Lung (tissue), 12 donors: Measurements from ENCODE around the gene POLR2L. TPM values are rescaled to one million over a fixed set of nuclear protein-coding genes. Genes with fewer than 3 reads are reported as not detected.

Experiments used
- ATAC-seq: fragments of 200-7000 bp; cut with Tn5 transposase; one replicate; pipeline ENCODE4 v1.9.1; 2020; ENCODE audit warnings: moderate number of reproducible peaks; ENCODE audit not compliant: insufficient read depth, low FRiP score
- DNase-seq, 3 donors: peaks; one replicate each; pipeline ENCODE4 v3.0.0-alpha.2; 2013 to 2017
- H3K27ac ChIP-seq, 2 donors: one replicate each; pipeline ENCODE4 v1.5.1; 2013; ENCODE audit warnings: mild to moderate bottlenecking in 2 of 2, moderate library complexity in 2 of 2, control low read depth in 1 of 2, inconsistent platforms in 1 of 2, low read depth in 1 of 2, low read length in 1 of 2
- H3K27me3 ChIP-seq, 3 donors: one replicate each; pipeline ENCODE4 v1.5.1; 2013; ENCODE audit warnings: low read length in 2 of 3; ENCODE audit not compliant: control insufficient read depth in 3 of 3, insufficient read depth in 3 of 3
- H3K36me3 ChIP-seq, 4 donors: one replicate each; pipeline ENCODE4 v1.5.1; 2013; ENCODE audit warnings: low read length in 4 of 4, mild to moderate bottlenecking in 1 of 4, moderate library complexity in 1 of 4; ENCODE audit not compliant: control insufficient read depth in 4 of 4, insufficient read depth in 4 of 4
- H3K4me1 ChIP-seq, 5 donors: one replicate each; pipeline ENCODE4 v1.5.1; 2013; ENCODE audit warnings: low read length in 5 of 5, mild to moderate bottlenecking in 2 of 5, moderate library complexity in 1 of 5; ENCODE audit not compliant: control insufficient read depth in 5 of 5, insufficient read depth in 5 of 5
- H3K4me3 ChIP-seq: one replicate; pipeline ENCODE4 v1.5.1; 2013; ENCODE audit warnings: mild to moderate bottlenecking, control low read depth, moderate library complexity
- H3K9ac ChIP-seq, 2 donors: one replicate each; pipeline ENCODE4 v1.5.1; 2013; ENCODE audit warnings: low read length in 2 of 2, control low read depth in 1 of 2; ENCODE audit not compliant: insufficient read depth in 1 of 2
- H3K9me3 ChIP-seq, 4 donors: one replicate each; pipeline ENCODE4 v1.5.1; 2013; ENCODE audit warnings: low read length in 3 of 4, mild to moderate bottlenecking in 1 of 4, moderate library complexity in 1 of 4; ENCODE audit not compliant: control insufficient read depth in 4 of 4, insufficient read depth in 3 of 4
- CTCF ChIP-seq: IDR thresholded peaks from 2 replicates; pipeline ENCODE4 v1.5.1; 2012; ENCODE audit warnings: mild to moderate bottlenecking; ENCODE audit errors: control extremely low read depth, extremely low read depth
- WGBS, 2 donors: extraction: QIAGEN DNeasy Blood & Tissue Kit; methylation state at CpG; one replicate each; pipeline ENCODE4 v1.1.7; 2013; 5-methylcytosine and 5-hydroxymethylcytosine counted together
- polyA plus RNA-seq, 2 donors: library from polyadenylated mRNA; stranded (reverse); fragments of 200-250 nt; gene quantifications; one replicate each; pipeline ENCODE4 v1.2.1, GENCODE V29; 2013
- total RNA-seq, 2 donors: library from RNA; depleted of rRNA in 1 of 2; stranded (reverse); fragments of >200 nt in 1 of 2; gene quantifications; one replicate each; pipeline ENCODE4 v1.2.1, GENCODE V29; 2014 to 2021
- donor health status: control.
- donor health status: control.
- donor health status: Bipolar disorder and iron deficiency.
- donor health status: healthy.
- donor health status: DM: yes; HTN: yes; CAD: no.

POLR2L gene
- total and polyA plus RNA-seq, 4 donors = 144 to 183 (median 167) TPM

GRCh38 chr11:833114-833791 is 9.1 kb downstream of the POLR2L start:
- no peaks in the 10 kb centered on the region for H3K9me3 ChIP-seq
- 1% methylated on average over 22 to 55 of the region's 55 CpGs for whole genome bisulfite sequencing, 2 donors
- peaks cover 0 to 22% (median 11%) of the 10 kb centered on the region in 4 donors for H3K36me3 ChIP-seq
- DNase-seq (peak; percentile 50 to 63 (median 59)), ATAC-seq (peak; percentile 13)
- peaks cover 0 to 21% (median 12%) of the 10 kb centered on the region in 3 donors for H3K27me3 ChIP-seq
- peaks cover 0 to 55% (median 23%) of the 10 kb centered on the region in 5 donors for H3K4me1 ChIP-seq
- TF ChIP-seq CTCF = no peak
- peak overlapping the region; percentile 25 to 68 for H3K9ac ChIP-seq
- peak overlapping the region; percentile 70 for H3K4me3 ChIP-seq
- peak overlapping the region; percentile 84 to 95 for H3K27ac ChIP-seq

- DNase-seq = peak; percentile 46 to 68 (median 55)
- Histone ChIP-seq H3K36me3 (peaks cover 0 to 16% (median 9%) of the 10 kb centered on the region in 4 donors), H3K4me3 (peak within 1 kb of the TSS; percentile 70), H3K9me3 (no peaks in the 10 kb centered on the region), H3K9ac (peak within 1 kb of the TSS; percentile 25 to 68), H3K27me3 (peaks cover 0 to 24% (median 12%) of the 10 kb centered on the region in 3 donors), H3K4me1 (peaks cover 0 to 61% (median 25%) of the 10 kb centered on the region in 5 donors), H3K27ac (peak within 1 kb of the TSS; percentile 84 to 95)
- 2% methylated on average over 34 to 67 of the region's 67 CpGs for WGBS, 2 donors
- TF ChIP-seq CTCF = no peak
- peak; percentile 12 for ATAC-seq
Measured at GRCh38 chr11:832529-833113, 9.7 kb downstream of the POLR2L start, which contains the start of gene CD151. TSS of gene CD151 (plus strand) at chr11:832952. CDS start at chr11:836070, 3,118 bp downstream.

GRCh38 chr11:831961-832528 is 10.3 kb downstream of the POLR2L start:
- Histone ChIP-seq H3K9ac (peak overlapping the region in 1 of 2 donors; percentile 11), H3K9me3 (no peaks in the 10 kb centered on the region), H3K27me3 (peaks cover 0 to 24% (median 12%) of the 10 kb centered on the region in 3 donors), H3K27ac (peak overlapping the region in 1 of 2 donors; percentile 44), H3K36me3 (peaks cover 0 to 10% (median 6%) of the 10 kb centered on the region in 4 donors), H3K4me1 (peaks cover 0 to 67% (median 27%) of the 10 kb centered on the region in 5 donors), H3K4me3 (no peak overlapping the region)
- ATAC-seq = no peak
- WGBS, 2 donors = 72 to 76% methylated on average over 21 to 23 of the region's 23 CpGs
- no peak for TF ChIP-seq CTCF
- no peak for DNase-seq
